Measurements from ENCODE around the gene NUDT16L1.

GRCh38 chr16:4648917-4649316 lies 44.4 kb upstream of the NUDT16L1 start:
- TF ChIP-seq RFX5 (IDR thresholded peaks at IDR 0.05; ENCODE audit: low read depth, low read length) (no peak), BRCA1 (IDR thresholded peaks at IDR 0.05) (no peak), BRCA1 (CRISPR knock-in tag; IDR thresholded peaks at IDR 0.05) (no peak)
